GM18505 (cell line): ENCODE results near the gene ADGRB3.

Source experiments
- ATAC-seq: cut with Tn5 transposase; IDR thresholded peaks from one replicate; pipeline ENCODE4 v1.9.1; 2021; ENCODE audit not compliant: unreplicated experiment
- POLR2A ChIP-seq: IDR thresholded peaks from 4 replicates; pipeline ENCODE4 v1.6.1; 2011; ENCODE audit warnings: borderline replicate concordance; ENCODE audit not compliant: insufficient read depth, insufficient read length; ENCODE audit errors: extremely low read depth

The ADGRB3 gene

GRCh38 chr6:69063401-69063800 is 428.3 kb downstream of the ADGRB3 start:
- ATAC-seq, result no peak
- no peak for TF ChIP-seq POLR2A

DNA sequence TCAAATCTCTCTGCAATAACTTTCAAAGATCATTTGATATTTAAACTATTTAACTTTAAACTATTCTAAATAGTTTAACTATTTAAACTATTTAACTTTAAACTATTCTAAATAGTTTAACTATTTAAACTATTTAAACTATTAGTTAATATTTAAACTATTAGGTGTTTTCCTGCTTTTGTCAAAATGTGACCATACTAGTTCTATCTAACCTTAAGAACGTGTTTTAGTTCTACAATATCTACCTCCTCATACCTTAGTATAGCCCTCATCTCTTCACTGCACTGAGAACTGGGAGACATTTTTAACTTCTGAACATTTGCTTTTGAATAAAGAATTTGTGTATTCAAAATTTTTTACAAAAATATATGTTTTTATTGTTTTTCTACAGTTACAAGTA is 429.1 kb downstream of the ADGRB3 start:
- ATAC-seq, result no peak

GRCh38 chr6:69069881-69070280 is 434.8 kb downstream of the ADGRB3 start:
- no peak for TF ChIP-seq POLR2A
- ATAC-seq, result no peak

More for the DNA sequence above, 429.1 kb downstream of the ADGRB3 start:
- no peak for TF ChIP-seq POLR2A

GRCh38 chr6:69072796-69073195 is 437.7 kb downstream of the ADGRB3 start:
- no peak for ATAC-seq

DNA sequence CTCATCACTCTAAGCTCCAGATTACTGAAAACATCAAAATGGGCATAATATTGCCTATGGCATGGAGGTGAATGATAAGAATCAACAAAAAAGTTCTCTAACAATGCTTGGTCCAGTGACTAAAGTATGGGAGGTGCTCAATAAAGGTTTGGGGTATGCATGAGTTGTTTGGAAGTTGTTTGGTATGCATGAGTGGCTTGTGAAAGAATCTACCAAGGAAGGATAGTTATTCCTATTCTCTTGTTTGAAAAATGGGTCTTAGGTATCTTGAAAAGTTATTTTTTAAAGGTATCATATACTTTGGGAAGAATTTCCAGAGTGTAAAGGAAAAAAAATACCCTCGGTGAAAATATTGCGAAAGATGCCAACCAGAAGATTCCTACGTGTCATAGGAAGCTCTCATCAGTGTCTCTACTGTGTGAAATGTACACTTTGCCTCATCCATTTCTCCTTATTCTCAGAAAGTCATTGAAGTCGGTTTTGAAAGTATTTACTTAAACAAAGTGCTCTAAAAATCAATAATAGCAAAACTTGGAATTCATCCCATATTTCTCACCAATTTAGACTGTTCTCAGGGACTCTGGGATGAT is 449.8 kb downstream of the ADGRB3 start:
- no peak for ATAC-seq
- TF ChIP-seq POLR2A, result no peak

More at GRCh38 chr6:69072796-69073195, 437.7 kb downstream of the ADGRB3 start:
- no peak for TF ChIP-seq POLR2A

DNA sequence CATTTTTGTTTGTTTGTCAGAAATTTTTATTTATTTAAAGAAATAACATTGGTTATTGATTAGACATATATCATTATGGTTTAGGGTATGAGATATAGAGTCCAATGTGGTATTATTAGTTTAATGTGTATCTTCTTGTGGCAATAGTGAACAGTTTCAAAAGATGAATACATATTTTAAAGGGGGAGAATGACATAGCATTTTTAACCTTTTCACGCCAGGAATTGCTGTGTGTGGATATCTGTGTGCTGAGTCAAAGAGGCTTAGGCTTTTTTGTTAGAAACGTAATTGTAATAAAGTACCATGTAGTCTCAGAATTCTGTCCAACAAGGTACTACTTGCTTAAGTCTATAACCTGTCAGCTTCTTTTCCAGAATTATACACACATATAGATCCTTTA is 451.6 kb downstream of the ADGRB3 start:
- no peak for ATAC-seq
- TF ChIP-seq POLR2A, result no peak

- no peak for TF ChIP-seq POLR2A
These were observed 454.5 kb downstream of the ADGRB3 start for GRCh38 chr6:69089539-69089938.

GRCh38 chr6:69090132-69090531 is 455.1 kb downstream of the ADGRB3 start:
- ATAC-seq, result no peak

More at GRCh38 chr6:69089539-69089938, 454.5 kb downstream of the ADGRB3 start:
- no peak for ATAC-seq

DNA sequence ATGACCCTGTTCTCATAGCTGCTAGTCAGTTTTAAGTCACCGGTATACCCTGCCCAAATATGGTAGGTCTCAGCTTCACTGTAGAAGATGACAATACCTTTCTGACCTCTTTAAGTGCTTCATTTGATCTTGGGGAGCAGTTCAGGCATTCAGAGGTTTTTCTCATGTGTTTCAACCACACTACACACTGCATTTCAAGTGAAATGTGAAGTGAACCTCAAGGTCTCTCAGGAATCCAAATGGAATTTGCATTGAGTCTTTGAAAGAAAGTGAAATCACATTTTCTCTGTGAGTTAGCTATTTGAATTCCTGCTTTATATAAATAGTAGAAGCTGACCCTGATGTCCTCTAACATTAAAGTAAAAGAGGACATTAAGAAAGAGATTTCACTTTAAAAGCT is 461.6 kb downstream of the ADGRB3 start:
- no peak for ATAC-seq

More at GRCh38 chr6:69090132-69090531, 455.1 kb downstream of the ADGRB3 start:
- no peak for TF ChIP-seq POLR2A

DNA sequence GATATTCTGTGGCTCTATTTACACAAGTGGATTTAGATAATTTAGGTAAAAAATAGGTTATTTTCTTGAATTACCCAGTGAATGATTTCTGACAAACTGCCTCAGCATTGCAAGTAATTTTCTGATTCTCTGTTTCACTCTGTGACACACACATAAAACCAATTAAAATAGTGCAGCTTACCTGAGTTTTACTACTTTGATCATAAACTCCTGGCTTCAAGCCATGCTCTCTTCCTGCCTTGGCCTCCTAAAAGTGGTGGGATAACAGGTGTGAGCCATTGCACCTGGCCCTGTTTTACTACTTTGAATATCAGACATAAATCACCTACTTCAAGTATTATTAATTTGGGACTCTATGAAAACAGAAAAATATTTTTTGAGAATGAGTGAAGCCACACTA is 462.9 kb downstream of the ADGRB3 start:
- no peak for TF ChIP-seq POLR2A
- no peak for ATAC-seq

More for the DNA sequence above, 461.6 kb downstream of the ADGRB3 start:
- no peak for TF ChIP-seq POLR2A

- TF ChIP-seq POLR2A, result no peak
- ATAC-seq, result no peak
These were observed 463.8 kb downstream of the ADGRB3 start for GRCh38 chr6:69098910-69099309.

- no peak for TF ChIP-seq POLR2A
- ATAC-seq, result no peak
These were observed 465.7 kb downstream of the ADGRB3 start for GRCh38 chr6:69100772-69101171.

DNA sequence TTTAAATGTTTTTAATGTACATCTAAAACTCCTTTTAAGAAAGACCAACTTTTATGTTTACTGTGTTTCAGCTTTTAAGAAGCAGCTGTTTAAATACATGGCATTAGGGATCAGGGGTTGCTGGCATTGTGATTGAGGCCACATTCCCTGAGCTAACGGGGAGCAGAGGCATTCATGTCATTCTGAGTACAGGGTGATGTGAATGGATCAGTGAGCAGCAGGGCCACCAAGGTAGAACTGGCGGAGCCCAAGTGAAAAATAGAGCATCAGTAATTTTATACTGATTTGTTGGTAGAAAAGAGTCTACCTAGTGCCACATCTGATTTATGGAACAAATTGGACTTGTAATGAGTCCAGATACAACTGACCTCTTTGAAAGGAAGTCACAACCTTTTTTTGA is 467.3 kb downstream of the ADGRB3 start:
- ATAC-seq, result no peak

GRCh38 chr6:69105288-69105687 is 470.2 kb downstream of the ADGRB3 start:
- TF ChIP-seq POLR2A, result no peak
- no peak for ATAC-seq

More for the DNA sequence above, 467.3 kb downstream of the ADGRB3 start:
- no peak for TF ChIP-seq POLR2A

- no peak for ATAC-seq
- no peak for TF ChIP-seq POLR2A
These were observed 471.4 kb downstream of the ADGRB3 start for GRCh38 chr6:69106511-69106910.
